ENCODE data around the gene STRA6. TPM values are rescaled to one million over a fixed set of nuclear protein-coding genes. Genes with fewer than 3 reads are reported as not detected.
A peak's percentile ranks its signal among the peaks of the same experiment; 100 is the strongest.

Gene STRA6
- total RNA-seq, 1 donor from 2014 or later = 158 TPM

DNA sequence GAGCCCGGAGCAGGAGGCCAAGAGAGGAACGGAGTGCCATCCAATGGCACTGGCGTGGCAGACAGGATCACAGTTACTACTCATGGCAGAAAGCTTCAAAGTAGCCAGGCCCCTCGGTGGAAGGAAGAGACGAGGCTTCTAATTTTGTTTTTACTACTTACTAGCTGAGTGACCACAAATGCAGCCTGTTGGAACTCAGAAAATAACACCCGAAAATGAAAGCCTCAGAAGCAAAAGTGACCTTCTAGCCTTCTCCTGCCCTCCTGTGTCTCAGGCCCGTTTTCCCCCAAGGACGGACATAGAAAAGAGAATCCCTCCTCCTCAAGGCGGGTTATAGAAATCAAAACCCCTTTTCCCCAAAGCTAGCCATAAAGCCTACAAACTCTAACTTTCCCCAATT lies 9.9 kb upstream of the STRA6 start:
- Mint-ChIP-seq H3K9me3 (peaks cover 5% of the 10 kb centered on the region), H3K4me3 (no peak overlapping the region), H3K27me3 (peaks cover 10% of the 10 kb centered on the region), H3K36me3 (peaks cover 5% of the 10 kb centered on the region), H3K4me1 (ENCODE audit: unreplicated experiment) (peaks cover 79% of the 10 kb centered on the region), H3K27ac (peak overlapping the region; percentile 36)
- TF ChIP-seq, protein P1, sequence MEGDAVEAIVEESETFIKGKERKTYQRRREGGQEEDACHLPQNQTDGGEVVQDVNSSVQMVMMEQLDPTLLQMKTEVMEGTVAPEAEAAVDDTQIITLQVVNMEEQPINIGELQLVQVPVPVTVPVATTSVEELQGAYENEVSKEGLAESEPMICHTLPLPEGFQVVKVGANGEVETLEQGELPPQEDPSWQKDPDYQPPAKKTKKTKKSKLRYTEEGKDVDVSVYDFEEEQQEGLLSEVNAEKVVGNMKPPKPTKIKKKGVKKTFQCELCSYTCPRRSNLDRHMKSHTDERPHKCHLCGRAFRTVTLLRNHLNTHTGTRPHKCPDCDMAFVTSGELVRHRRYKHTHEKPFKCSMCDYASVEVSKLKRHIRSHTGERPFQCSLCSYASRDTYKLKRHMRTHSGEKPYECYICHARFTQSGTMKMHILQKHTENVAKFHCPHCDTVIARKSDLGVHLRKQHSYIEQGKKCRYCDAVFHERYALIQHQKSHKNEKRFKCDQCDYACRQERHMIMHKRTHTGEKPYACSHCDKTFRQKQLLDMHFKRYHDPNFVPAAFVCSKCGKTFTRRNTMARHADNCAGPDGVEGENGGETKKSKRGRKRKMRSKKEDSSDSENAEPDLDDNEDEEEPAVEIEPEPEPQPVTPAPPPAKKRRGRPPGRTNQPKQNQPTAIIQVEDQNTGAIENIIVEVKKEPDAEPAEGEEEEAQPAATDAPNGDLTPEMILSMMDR (conservative IDR thresholded peaks at IDR 0.05) = no peak
- DNase-seq (ENCODE audit: extremely low spot score, unreplicated experiment) = no peak

DNA sequence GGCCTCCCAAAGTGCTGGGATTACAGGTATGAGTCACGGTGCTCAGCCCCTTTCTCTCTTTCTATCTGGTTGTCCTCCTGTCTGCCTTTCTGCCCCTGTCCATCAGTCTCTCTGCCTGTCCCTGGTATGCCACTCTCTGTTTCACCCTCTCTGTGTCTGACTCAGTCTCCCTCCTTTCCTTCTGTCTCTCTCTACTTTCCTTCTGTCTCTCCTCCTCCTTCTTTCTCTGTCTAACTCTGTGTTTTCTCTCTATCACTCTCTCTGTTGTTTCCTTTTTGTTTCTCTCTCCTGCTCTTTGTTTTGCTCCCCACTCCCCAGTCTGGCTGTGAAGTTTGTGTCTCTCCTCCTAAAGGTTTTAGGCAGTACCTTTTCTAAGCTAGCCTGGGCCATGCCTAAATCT lies 9.1 kb upstream of the STRA6 start:
- H3K4me3 Mint-ChIP-seq = peak overlapping the region; percentile 50
- no peak for DNase-seq (ENCODE audit: extremely low spot score, unreplicated experiment)
- H3K36me3 Mint-ChIP-seq = peaks cover 8% of the 10 kb centered on the region
- peaks cover 10% of the 10 kb centered on the region for H3K27me3 Mint-ChIP-seq
- H3K4me1 Mint-ChIP-seq (ENCODE audit: unreplicated experiment) = peaks cover 86% of the 10 kb centered on the region
- TF ChIP-seq, protein P1 (conservative IDR thresholded peaks at IDR 0.05) = no peak
- no peak overlapping the region for H3K27ac Mint-ChIP-seq
- peaks cover 5% of the 10 kb centered on the region for H3K9me3 Mint-ChIP-seq

DNA sequence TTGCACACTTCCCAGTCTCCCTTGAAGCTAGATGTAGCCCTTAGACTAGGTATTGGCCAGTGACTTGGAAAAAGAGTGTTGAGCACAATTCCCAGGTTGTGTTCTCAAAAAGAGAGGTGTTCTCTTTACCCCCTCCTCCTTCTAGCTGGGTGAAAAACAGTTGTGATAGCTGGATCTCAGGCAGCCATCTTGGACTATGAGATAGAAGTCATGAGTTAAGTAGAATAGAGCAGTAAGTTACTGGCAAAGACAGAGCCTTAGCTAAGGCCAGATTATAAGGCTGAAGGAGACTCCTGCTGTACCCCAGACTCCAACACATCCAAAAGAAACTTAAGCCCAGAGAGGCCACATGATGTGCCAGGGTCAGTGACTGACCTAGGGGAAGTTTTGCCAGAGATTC lies 8.1 kb upstream of the STRA6 start:
- peak overlapping the region; percentile 68 for H3K27ac Mint-ChIP-seq
- TF ChIP-seq, protein P1 (conservative IDR thresholded peaks at IDR 0.05) = no peak
- peaks cover 86% of the 10 kb centered on the region for H3K4me1 Mint-ChIP-seq (ENCODE audit: unreplicated experiment)
- peak overlapping the region; percentile 44 for H3K4me3 Mint-ChIP-seq
- DNase-seq (ENCODE audit: extremely low spot score, unreplicated experiment) = no peak
- H3K9me3 Mint-ChIP-seq = peaks cover 5% of the 10 kb centered on the region
- H3K36me3 Mint-ChIP-seq = peaks cover 8% of the 10 kb centered on the region
- H3K27me3 Mint-ChIP-seq = peaks cover 10% of the 10 kb centered on the region

DNA sequence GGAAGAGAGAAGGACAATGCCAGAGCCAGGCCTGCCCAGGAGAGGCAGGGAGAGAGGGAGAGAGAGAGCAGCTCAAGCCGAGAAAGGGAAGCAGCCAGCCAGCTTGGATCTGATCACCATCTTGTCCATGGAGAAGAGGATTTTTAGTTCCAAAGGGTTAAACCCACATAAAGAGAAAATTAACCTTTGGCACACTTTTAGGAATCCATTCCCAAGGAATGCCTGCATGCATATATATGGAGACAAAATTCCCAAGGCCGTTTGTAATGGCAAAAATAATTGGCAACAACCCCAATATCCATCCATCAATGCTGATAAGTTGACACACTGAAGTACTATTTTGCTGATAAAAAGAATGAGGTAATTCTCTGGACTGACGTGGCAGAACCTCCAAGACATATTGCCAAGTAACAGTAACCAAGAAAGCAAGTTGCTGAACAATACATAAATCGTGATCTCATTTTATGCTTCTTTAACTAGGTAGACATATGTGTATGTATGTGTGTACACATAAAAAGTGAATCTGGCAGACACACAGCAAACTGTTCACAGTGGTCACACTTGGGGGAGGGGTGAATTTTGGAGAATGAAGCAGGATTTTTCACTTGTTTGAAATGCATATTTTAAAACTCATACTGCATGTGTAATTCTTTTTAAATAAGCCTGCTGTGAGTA lies 7.5 kb upstream of the STRA6 start:
- Mint-ChIP-seq H3K27ac (peak overlapping the region; percentile 68), H3K9me3 (peaks cover 5% of the 10 kb centered on the region), H3K27me3 (peaks cover 6% of the 10 kb centered on the region), H3K4me1 (ENCODE audit: unreplicated experiment) (peaks cover 84% of the 10 kb centered on the region), H3K4me3 (peak overlapping the region; percentile 72), H3K36me3 (peaks cover 8% of the 10 kb centered on the region)
- no peak for DNase-seq (ENCODE audit: extremely low spot score, unreplicated experiment)
- TF ChIP-seq, protein P1 (conservative IDR thresholded peaks at IDR 0.05) = no peak

DNA sequence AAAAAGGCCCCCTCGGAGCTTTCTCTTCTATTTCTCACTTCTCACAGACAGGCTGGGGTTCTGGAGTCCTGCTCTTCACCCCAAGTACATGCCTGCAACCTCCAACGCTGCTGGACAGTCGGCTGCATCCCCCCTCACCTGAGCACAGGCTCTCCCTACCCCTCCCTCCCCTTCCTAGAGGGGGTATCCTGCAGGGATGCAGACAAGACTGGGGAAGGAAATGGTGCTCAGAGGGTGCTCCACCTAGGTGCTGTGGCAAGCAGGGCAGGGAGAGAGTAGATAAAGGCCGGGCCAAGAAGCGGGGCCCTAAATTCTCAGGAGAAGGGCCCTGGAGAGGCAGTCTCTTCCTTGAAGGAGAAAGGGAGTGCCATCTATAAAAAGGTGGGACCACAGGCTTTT lies 7.0 kb upstream of the STRA6 start:
- Mint-ChIP-seq H3K4me3 (peak overlapping the region; percentile 72), H3K9me3 (peaks cover 5% of the 10 kb centered on the region), H3K27ac (peak overlapping the region; percentile 68), H3K4me1 (ENCODE audit: unreplicated experiment) (peaks cover 83% of the 10 kb centered on the region), H3K36me3 (peaks cover 8% of the 10 kb centered on the region), H3K27me3 (peaks cover under 1% of the 10 kb centered on the region)
- DNase-seq (ENCODE audit: extremely low spot score, unreplicated experiment) = no peak
- TF ChIP-seq, protein P1 (conservative IDR thresholded peaks at IDR 0.05) = no peak
